GM12878 (cell line): ENCODE results near the gene NAA25. TPM values are rescaled to one million over a fixed set of nuclear protein-coding genes. Genes with fewer than 3 reads are reported as not detected.

ENCODE experiments used
- CBX3 ChIP-seq: fragments of 200-600 bp; sonication (generic); IDR thresholded peaks from 2 replicates; pipeline ENCODE4 v1.6.1; 2016; ENCODE audit warnings: low read depth, borderline replicate concordance
- CHD2 ChIP-seq: IDR thresholded peaks from 2 replicates; pipeline ENCODE4 v1.6.1; 2011; ENCODE audit warnings: low read depth, low read length, improper control_type of control experiment, borderline replicate concordance
- CREB1 ChIP-seq: IDR thresholded peaks from 2 replicates; pipeline ENCODE4 v1.6.1; 2012; ENCODE audit warnings: low read depth, mild to moderate bottlenecking, inconsistent platforms
- CTCF ChIP-seq, 3 experiments: IDR thresholded peaks in 2 of 3; conservative IDR thresholded peaks in 1 of 3; 2 replicates each; pipeline ENCODE4 v1.5.1; 2011; ENCODE audit warnings: low read depth in 3 of 3, low read length in 3 of 3, mild to moderate bottlenecking in 3 of 3, control low read depth in 2 of 3, moderate library complexity in 2 of 3, inconsistent platforms in 1 of 3, mixed read lengths in 1 of 3; ENCODE audit not compliant: control insufficient read depth in 2 of 3, insufficient read depth in 1 of 3; ENCODE audit errors: extremely low read depth in 1 of 3
- EZH2 ChIP-seq: IDR thresholded peaks from 2 replicates; pipeline ENCODE4 v1.6.1; 2012; ENCODE audit warnings: low read depth, mild to moderate bottlenecking, control low read depth, inconsistent platforms, low read length, borderline replicate concordance; ENCODE audit not compliant: control insufficient read depth
- HCFC1 ChIP-seq: fragments of 150-350 bp; IDR thresholded peaks from 2 replicates; pipeline ENCODE4 v1.6.1; 2014; ENCODE audit warnings: low read length
- IRF3 ChIP-seq: fragments of 450-650 bp; IDR thresholded peaks from 2 replicates; pipeline ENCODE4 v1.6.1; 2014; ENCODE audit warnings: mild to moderate bottlenecking
- PAX5 ChIP-seq: IDR thresholded peaks from 2 replicates; pipeline ENCODE4 v1.6.1; 2011; ENCODE audit warnings: low read depth, low read length, borderline replicate concordance
- PAX8 ChIP-seq: fragments of 450-650 bp; IDR thresholded peaks from 2 replicates; pipeline ENCODE4 v1.6.1; 2017; ENCODE audit warnings: mild to moderate bottlenecking, moderate library complexity
- PRDM15 ChIP-seq: fragments of 450-650 bp; formaldehyde crosslinking; IDR thresholded peaks from 2 replicates; pipeline ENCODE4 v1.4.0; 2020; ENCODE audit warnings: mild to moderate bottlenecking, moderate library complexity
- RCOR1 ChIP-seq: conservative IDR thresholded peaks from 2 replicates; pipeline ENCODE4 v1.6.1; 2012; ENCODE audit warnings: low read depth, low read length, improper control_type of control experiment
- SIN3A ChIP-seq: IDR thresholded peaks from 2 replicates; pipeline ENCODE4 v1.6.1; 2012; ENCODE audit warnings: low read depth, low read length, improper control_type of control experiment
- polyA plus RNA-seq, 11 experiments: library from polyadenylated mRNA; depleted of rRNA in 4 of 11; unstranded in 6 of 11; stranded (reverse) in 5 of 11; fragments of >200 nt; fragmentation: Nextera tagmentation in 4 of 11; fragmentation: Illumina TruSeq in 1 of 11; extraction: Ambion mirVana in 4 of 11; extraction: Trizol in 1 of 11; gene quantifications; 1 replicate in 1 of 11; 2 replicates in 10 of 11; pipeline versions ENCODE4 v1.2.1 to v1.2.3, GENCODE V29; 2011 to 2016; ENCODE audit warnings: inconsistent platforms in 2 of 11, missing spikeins in 2 of 11, low read depth in 1 of 11
- total RNA-seq, 4 experiments: library from RNA; depleted of rRNA in 3 of 4; stranded (reverse); fragments of >200 nt in 3 of 4; fragmentation: Illumina TruSeq in 1 of 4; extraction: Trizol in 1 of 4; gene quantifications; 2 replicates each; pipeline versions ENCODE4 v1.2.1 to v1.2.3, GENCODE V29; 2013 to 2021
- TF ChIP-seq, protein P1 (sequence below): fragments of 450-650 bp; IDR thresholded peaks from 2 replicates; pipeline ENCODE4 v1.6.1; 2017; ENCODE audit warnings: mild to moderate bottlenecking, moderate library complexity

Gene NAA25
- total and polyA plus RNA-seq, 10 of the 15 experiments (the other 5 are each of a cell fraction or from before 2014, with no cell fraction given), result 15.0 to 39.2 (median 29.4) TPM

DNA sequence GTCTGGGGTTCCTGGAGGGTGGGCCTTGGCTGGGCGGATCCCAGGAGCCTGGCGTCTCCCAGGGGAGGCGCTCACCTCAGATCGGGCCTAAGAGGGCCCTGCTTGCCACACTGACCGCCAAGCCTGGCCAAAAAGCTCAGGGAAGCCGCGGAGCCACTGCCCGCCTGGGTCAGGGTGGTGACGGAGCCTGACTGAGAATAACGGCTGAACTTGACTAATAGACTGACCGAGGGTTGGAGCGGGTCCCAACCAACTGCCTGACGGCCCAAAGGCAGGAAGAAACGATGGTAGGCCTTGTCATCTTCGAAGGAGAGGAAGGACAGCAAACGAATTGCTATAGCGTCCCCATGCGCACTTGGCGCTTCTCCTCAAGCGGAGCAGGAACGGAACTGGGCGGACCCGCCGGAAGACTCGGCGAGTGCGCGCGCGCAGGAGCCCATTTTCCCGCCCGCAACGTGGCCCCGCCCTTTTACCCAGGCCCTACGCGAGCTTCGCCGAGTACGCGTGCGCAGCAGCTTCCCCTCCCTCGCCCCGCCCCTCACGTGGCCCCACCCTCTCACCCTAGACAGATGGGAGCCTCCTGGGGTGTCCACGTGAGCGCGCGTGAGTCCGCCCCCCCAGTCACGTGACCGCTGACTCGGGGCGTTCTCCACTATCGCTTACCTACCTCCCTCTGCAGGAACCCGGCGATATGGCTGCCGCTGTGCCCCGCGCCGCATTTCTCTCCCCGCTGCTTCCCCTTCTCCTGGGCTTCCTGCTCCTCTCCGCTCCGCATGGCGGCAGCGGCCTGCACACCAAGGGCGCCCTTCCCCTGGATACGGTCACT is 95.6 kb downstream of the NAA25 start, which contains the start of the genes ERP29 and TMEM116 (continued):
- peak; percentile 87; the same call in 1 of the 2 replicates for TF ChIP-seq PRDM15
- no peak for TF ChIP-seq RCOR1
- peak; percentile 73 for TF ChIP-seq CREB1
- peak; percentile 31; the same call in 1 of the 2 replicates for TF ChIP-seq IRF3
- no peak for TF ChIP-seq CHD2
- no peak for TF ChIP-seq EZH2
- TF ChIP-seq SIN3A, result 0 out of 2 replicates have a peak, but pooled peaks have one; percentile 16
- no peak for TF ChIP-seq CBX3
- TF ChIP-seq, protein P1, sequence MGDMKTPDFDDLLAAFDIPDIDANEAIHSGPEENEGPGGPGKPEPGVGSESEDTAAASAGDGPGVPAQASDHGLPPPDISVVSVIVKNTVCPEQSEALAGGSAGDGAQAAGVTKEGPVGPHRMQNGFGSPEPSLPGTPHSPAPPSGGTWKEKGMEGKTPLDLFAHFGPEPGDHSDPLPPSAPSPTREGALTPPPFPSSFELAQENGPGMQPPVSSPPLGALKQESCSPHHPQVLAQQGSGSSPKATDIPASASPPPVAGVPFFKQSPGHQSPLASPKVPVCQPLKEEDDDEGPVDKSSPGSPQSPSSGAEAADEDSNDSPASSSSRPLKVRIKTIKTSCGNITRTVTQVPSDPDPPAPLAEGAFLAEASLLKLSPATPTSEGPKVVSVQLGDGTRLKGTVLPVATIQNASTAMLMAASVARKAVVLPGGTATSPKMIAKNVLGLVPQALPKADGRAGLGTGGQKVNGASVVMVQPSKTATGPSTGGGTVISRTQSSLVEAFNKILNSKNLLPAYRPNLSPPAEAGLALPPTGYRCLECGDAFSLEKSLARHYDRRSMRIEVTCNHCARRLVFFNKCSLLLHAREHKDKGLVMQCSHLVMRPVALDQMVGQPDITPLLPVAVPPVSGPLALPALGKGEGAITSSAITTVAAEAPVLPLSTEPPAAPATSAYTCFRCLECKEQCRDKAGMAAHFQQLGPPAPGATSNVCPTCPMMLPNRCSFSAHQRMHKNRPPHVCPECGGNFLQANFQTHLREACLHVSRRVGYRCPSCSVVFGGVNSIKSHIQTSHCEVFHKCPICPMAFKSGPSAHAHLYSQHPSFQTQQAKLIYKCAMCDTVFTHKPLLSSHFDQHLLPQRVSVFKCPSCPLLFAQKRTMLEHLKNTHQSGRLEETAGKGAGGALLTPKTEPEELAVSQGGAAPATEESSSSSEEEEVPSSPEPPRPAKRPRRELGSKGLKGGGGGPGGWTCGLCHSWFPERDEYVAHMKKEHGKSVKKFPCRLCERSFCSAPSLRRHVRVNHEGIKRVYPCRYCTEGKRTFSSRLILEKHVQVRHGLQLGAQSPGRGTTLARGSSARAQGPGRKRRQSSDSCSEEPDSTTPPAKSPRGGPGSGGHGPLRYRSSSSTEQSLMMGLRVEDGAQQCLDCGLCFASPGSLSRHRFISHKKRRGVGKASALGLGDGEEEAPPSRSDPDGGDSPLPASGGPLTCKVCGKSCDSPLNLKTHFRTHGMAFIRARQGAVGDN, result peak; percentile 96
- TF ChIP-seq HCFC1, result 0 out of 2 replicates have a peak, but pooled peaks have one; percentile 22
- TF ChIP-seq CTCF (IDR thresholded peaks at IDR 0.05 in 2 of 3, conservative IDR thresholded peaks at IDR 0.05 in 1 of 3; ENCODE audit: control insufficient read depth in 2 of 3, extremely low read depth in 1 of 3, insufficient read depth in 1 of 3, low read depth in 3 of 3, low read length in 3 of 3), result peak; percentile 45 to 58 (median 50); a peak in 5 of 6 replicates
- TF ChIP-seq PAX5, result peak; percentile 8; the same call in 1 of the 2 replicates
- TF ChIP-seq PAX8, result no peak
